Activated T-helper 17 cell treated with anti-CD3 and anti-CD28 coated beads, Interleukin-2, amount 50 U/mL, for 72 hours (primary cell): ENCODE data around the gene GPR179. TPM values are rescaled to one million over a fixed set of nuclear protein-coding genes. Genes with fewer than 3 reads are reported as not detected.

Source experiments
- ATAC-seq: fragments of 150-1000 bp; cut with Tn5 transposase; replicated peaks from 2 replicates; pipeline ENCODE4 v1.10.0; 2021; ENCODE audit warnings: mild to moderate bottlenecking, moderate library complexity
- H3K27ac Mint-ChIP-seq: one replicate; pipeline ENCODE4 v1.8.0; 2022; ENCODE audit warnings: mixed read lengths
- H3K27me3 Mint-ChIP-seq: one replicate; pipeline ENCODE4 v1.8.0; 2022; ENCODE audit warnings: mixed read lengths
- H3K36me3 Mint-ChIP-seq: one replicate; pipeline ENCODE4 v1.8.0; 2022; ENCODE audit warnings: low read depth, mild to moderate bottlenecking, mixed read lengths
- H3K4me1 Mint-ChIP-seq: one replicate; pipeline ENCODE4 v1.8.0; 2022; ENCODE audit warnings: mixed read lengths
- H3K4me3 Mint-ChIP-seq: one replicate; pipeline ENCODE4 v1.8.0; 2022; ENCODE audit warnings: mild to moderate bottlenecking, mixed read lengths
- H3K9me3 Mint-ChIP-seq: one replicate; pipeline ENCODE4 v1.8.0; 2022; ENCODE audit warnings: mixed read lengths
- total RNA-seq, 2 donors: library from RNA; stranded (reverse); gene quantifications; one replicate each; pipeline ENCODE4 v1.2.3, GENCODE V29; 2022

Gene GPR179
- total RNA-seq, 2 donors from 2014 or later, result 0.26 TPM; not detected in 1

- no peak overlapping the region for H3K4me3 Mint-ChIP-seq
- no peaks in the 10 kb centered on the region for H3K4me1 Mint-ChIP-seq
- peaks cover 18% of the 10 kb centered on the region for H3K27me3 Mint-ChIP-seq
- no peak for ATAC-seq
- H3K27ac Mint-ChIP-seq, result no peak overlapping the region
- H3K9me3 Mint-ChIP-seq, result no peaks in the 10 kb centered on the region
- no peaks in the 10 kb centered on the region for H3K36me3 Mint-ChIP-seq
These were observed 9.0 kb downstream of the GPR179 start for GRCh38 chr17:38334480-38335364.

GRCh38 chr17:38333635-38334295 is 10.0 kb downstream of the GPR179 start:
- H3K27ac Mint-ChIP-seq, result no peak overlapping the region
- H3K9me3 Mint-ChIP-seq, result no peaks in the 10 kb centered on the region
- H3K27me3 Mint-ChIP-seq, result peaks cover 18% of the 10 kb centered on the region
- no peak overlapping the region for H3K4me3 Mint-ChIP-seq
- ATAC-seq, result peak; percentile 60
- no peaks in the 10 kb centered on the region for H3K4me1 Mint-ChIP-seq
- no peaks in the 10 kb centered on the region for H3K36me3 Mint-ChIP-seq

- Mint-ChIP-seq H3K27ac (no peak overlapping the region), H3K36me3 (no peaks in the 10 kb centered on the region), H3K4me3 (no peak overlapping the region), H3K4me1 (no peaks in the 10 kb centered on the region), H3K27me3 (peaks cover 22% of the 10 kb centered on the region), H3K9me3 (no peaks in the 10 kb centered on the region)
- no peak for ATAC-seq
These were observed 11.0 kb downstream of the GPR179 start for GRCh38 chr17:38332735-38333134.

GRCh38 chr17:38330941-38331411 is 12.8 kb downstream of the GPR179 start:
- Mint-ChIP-seq H3K9me3 (no peaks in the 10 kb centered on the region), H3K4me3 (no peak overlapping the region), H3K27me3 (peaks cover 22% of the 10 kb centered on the region), H3K27ac (no peak overlapping the region), H3K4me1 (no peaks in the 10 kb centered on the region), H3K36me3 (no peaks in the 10 kb centered on the region)
- ATAC-seq, result no peak

GRCh38 chr17:38329808-38330730 is 13.7 kb downstream of the GPR179 start:
- H3K9me3 Mint-ChIP-seq, result no peaks in the 10 kb centered on the region
- H3K4me3 Mint-ChIP-seq, result no peak overlapping the region
- no peaks in the 10 kb centered on the region for H3K4me1 Mint-ChIP-seq
- H3K27ac Mint-ChIP-seq, result no peak overlapping the region
- no peaks in the 10 kb centered on the region for H3K36me3 Mint-ChIP-seq
- ATAC-seq, result no peak
- peaks cover 22% of the 10 kb centered on the region for H3K27me3 Mint-ChIP-seq

GRCh38 chr17:38329284-38329683 is 14.5 kb downstream of the GPR179 start:
- no peaks in the 10 kb centered on the region for H3K9me3 Mint-ChIP-seq
- H3K4me1 Mint-ChIP-seq, result no peaks in the 10 kb centered on the region
- H3K27me3 Mint-ChIP-seq, result peaks cover 21% of the 10 kb centered on the region
- no peaks in the 10 kb centered on the region for H3K36me3 Mint-ChIP-seq
- H3K27ac Mint-ChIP-seq, result no peak overlapping the region
- ATAC-seq, result no peak
- H3K4me3 Mint-ChIP-seq, result no peak overlapping the region

GRCh38 chr17:38328620-38329019 is 15.1 kb downstream of the GPR179 start:
- H3K36me3 Mint-ChIP-seq, result peaks cover 4% of the 10 kb centered on the region
- H3K27ac Mint-ChIP-seq, result no peak overlapping the region
- no peaks in the 10 kb centered on the region for H3K4me1 Mint-ChIP-seq
- peaks cover 14% of the 10 kb centered on the region for H3K27me3 Mint-ChIP-seq
- H3K9me3 Mint-ChIP-seq, result no peaks in the 10 kb centered on the region
- no peak for ATAC-seq
- no peak overlapping the region for H3K4me3 Mint-ChIP-seq

GRCh38 chr17:38327936-38328335 is 15.8 kb downstream of the GPR179 start:
- Mint-ChIP-seq H3K36me3 (peaks cover 11% of the 10 kb centered on the region), H3K27ac (no peak overlapping the region), H3K27me3 (peaks cover 10% of the 10 kb centered on the region), H3K4me3 (no peak overlapping the region), H3K4me1 (no peaks in the 10 kb centered on the region), H3K9me3 (no peaks in the 10 kb centered on the region)
- no peak for ATAC-seq

- Mint-ChIP-seq H3K4me3 (no peak overlapping the region), H3K4me1 (no peaks in the 10 kb centered on the region), H3K27ac (peak overlapping the region; percentile 82), H3K9me3 (no peaks in the 10 kb centered on the region), H3K36me3 (peaks cover 18% of the 10 kb centered on the region), H3K27me3 (peaks cover 10% of the 10 kb centered on the region)
- no peak for ATAC-seq
These were observed 16.6 kb downstream of the GPR179 start for GRCh38 chr17:38326996-38327792.

GRCh38 chr17:38325221-38325851 is 18.4 kb downstream of the GPR179 start:
- H3K4me3 Mint-ChIP-seq, result no peak overlapping the region
- H3K36me3 Mint-ChIP-seq, result peaks cover 35% of the 10 kb centered on the region
- H3K4me1 Mint-ChIP-seq, result no peaks in the 10 kb centered on the region
- peaks cover 9% of the 10 kb centered on the region for H3K27me3 Mint-ChIP-seq
- peak overlapping the region; percentile 11 for H3K27ac Mint-ChIP-seq
- ATAC-seq, result no peak
- H3K9me3 Mint-ChIP-seq, result no peaks in the 10 kb centered on the region

- ATAC-seq, result no peak
- no peak overlapping the region for H3K27ac Mint-ChIP-seq
- no peaks in the 10 kb centered on the region for H3K4me1 Mint-ChIP-seq
- H3K27me3 Mint-ChIP-seq, result peaks cover 4% of the 10 kb centered on the region
- peaks cover 41% of the 10 kb centered on the region for H3K36me3 Mint-ChIP-seq
- H3K4me3 Mint-ChIP-seq, result no peak overlapping the region
- H3K9me3 Mint-ChIP-seq, result no peaks in the 10 kb centered on the region
These were observed 19.0 kb downstream of the GPR179 start for GRCh38 chr17:38324772-38325171.

- Mint-ChIP-seq H3K9me3 (no peaks in the 10 kb centered on the region), H3K36me3 (peaks cover 47% of the 10 kb centered on the region), H3K27me3 (peaks cover 4% of the 10 kb centered on the region), H3K27ac (no peak overlapping the region), H3K4me3 (no peak overlapping the region), H3K4me1 (no peaks in the 10 kb centered on the region)
- ATAC-seq, result no peak
These were observed 19.5 kb downstream of the GPR179 start for GRCh38 chr17:38324141-38324697.

- peaks cover 57% of the 10 kb centered on the region for H3K36me3 Mint-ChIP-seq
- no peaks in the 10 kb centered on the region for H3K9me3 Mint-ChIP-seq
These were observed 20.9 kb downstream of the GPR179 start for GRCh38 chr17:38322897-38323296.

More at GRCh38 chr17:38322897-38323296, 20.9 kb downstream of the GPR179 start:
- H3K4me1 Mint-ChIP-seq, result peaks cover 4% of the 10 kb centered on the region
- H3K4me3 Mint-ChIP-seq, result no peak overlapping the region
- H3K27me3 Mint-ChIP-seq, result no peaks in the 10 kb centered on the region
- no peak overlapping the region for H3K27ac Mint-ChIP-seq
- no peak for ATAC-seq
